GM18499 (cell line): ENCODE measurements around the gene NGLY1.

Source experiments
- ATAC-seq: cut with Tn5 transposase; IDR thresholded peaks from one replicate; pipeline ENCODE4 v1.9.1; 2021; ENCODE audit warnings: moderate number of reproducible peaks; ENCODE audit not compliant: insufficient read depth, unreplicated experiment

The NGLY1 gene

DNA sequence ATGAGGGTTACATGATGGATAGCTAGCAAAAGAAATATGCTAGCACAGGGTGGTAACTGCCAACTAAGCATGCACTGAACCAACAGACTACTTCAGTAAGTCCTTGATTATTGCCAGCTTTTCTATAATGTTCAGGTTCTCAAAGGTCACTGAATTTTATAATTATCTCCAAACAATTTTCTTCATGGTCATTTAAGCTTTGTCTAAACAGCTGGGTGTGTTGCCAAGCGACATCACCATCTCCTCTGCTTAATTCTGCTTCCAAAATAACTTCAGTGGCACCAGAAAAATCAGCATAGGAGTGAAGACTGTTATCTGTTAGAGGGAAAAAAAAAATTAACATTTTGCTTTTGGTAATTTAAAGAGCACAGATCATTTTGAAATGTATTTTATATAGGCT, 63.9 kb downstream of the NGLY1 start:
- ATAC-seq, result no peak

GRCh38 chr3:25713341-25713985, 69.8 kb downstream of the NGLY1 start:
- no peak for ATAC-seq

DNA sequence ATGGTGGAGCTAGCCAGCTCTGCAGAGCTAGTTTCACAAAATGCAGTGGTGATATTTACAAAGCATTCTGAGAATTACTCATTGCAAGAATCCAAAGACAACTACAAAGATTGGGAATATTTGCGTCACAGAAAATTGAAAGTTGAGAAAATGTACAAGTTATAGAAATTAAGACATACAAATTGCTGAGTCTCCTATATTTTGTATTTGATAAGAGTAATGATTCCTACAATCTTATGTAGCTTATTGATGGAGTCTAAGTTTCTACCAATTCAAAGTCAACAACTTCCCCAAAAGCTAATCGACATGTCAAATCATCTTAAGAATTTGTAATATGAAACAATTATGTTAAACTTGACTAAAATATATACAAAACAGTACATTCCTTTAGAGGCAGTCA, 72.2 kb downstream of the NGLY1 start:
- no peak for ATAC-seq

DNA sequence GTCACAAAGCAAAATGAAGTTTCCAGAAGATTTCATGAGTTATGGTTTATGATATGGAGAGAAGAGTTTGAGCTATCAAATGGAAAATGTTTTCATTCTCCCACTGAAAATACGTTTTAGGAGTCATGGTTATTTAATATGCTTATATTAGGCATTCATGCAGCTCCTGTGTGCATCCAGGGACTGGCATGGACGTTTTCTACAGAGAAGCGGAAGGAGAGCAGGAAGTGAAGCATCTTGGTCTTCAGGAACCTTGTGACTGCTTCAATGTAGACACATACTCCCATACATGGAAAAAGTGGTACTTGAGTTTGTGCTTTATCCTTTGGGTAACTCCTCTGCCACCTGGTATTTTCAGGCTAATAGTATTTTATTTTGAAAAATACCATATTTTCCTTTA, 75.2 kb downstream of the NGLY1 start:
- ATAC-seq, result no peak

- no peak for ATAC-seq
Observed at GRCh38 chr3:25707268-25707926, 75.8 kb downstream of the NGLY1 start.

- ATAC-seq, result no peak
Observed at GRCh38 chr3:25706213-25706612, 77.0 kb downstream of the NGLY1 start.

GRCh38 chr3:25697553-25697952, 85.7 kb downstream of the NGLY1 start:
- no peak for ATAC-seq

- no peak for ATAC-seq
Observed at GRCh38 chr3:25695731-25696420, 87.4 kb downstream of the NGLY1 start.

- no peak for ATAC-seq
Observed at GRCh38 chr3:25693238-25693637, 90.0 kb downstream of the NGLY1 start.

DNA sequence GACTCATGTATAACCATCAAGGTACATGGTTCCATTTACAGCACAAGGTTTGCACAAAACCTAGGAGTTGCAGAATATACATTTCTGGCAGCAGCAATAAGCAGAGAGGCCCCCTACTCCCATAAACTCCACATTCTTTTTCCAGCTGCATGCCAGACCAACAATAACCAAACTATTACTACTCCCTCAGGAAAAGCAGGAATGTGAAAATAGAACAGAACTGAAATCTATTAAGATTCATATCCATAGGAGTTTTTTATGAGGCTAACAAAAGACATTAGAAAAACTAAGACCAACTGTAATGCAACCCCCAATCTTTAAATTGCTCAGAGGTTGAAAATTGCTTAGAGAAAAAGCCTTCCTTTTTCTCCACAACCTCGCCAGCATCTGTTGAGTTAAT, 90.9 kb downstream of the NGLY1 start:
- ATAC-seq, result no peak

DNA sequence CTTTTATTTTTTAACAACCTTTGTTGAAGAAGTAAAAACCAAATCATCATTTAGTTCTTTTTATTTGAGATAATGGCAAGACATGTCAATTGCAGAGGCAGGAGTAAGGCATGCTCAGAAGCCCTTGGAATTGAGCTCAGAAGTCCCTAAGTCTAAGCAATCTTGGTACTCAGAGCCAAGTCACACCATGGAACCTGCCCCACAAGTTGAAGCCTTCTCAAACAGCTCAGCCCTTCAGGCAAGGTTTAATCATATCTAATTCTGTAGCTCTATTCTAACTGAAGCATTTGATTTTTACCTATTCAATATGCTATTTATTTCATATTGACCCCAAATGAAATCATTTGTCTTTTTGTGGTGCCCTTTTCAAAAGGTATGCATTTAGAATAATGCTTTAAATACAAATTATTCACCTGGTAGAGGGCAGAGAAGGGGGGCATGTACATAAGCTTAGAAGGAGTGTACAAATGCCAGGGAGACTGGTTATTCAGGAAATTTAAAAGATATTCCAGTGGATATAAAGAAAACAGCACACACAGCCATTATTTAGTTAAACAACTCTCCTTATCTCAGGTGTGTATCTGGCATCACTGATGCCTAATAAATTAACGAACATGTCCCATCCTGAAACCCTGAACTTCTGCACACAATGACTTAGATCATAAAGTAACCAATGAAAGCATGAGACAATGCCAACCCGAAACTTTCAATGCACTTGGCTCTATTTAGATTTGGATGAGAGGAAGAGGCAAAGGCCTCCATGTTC, 92.3 kb downstream of the NGLY1 start:
- ATAC-seq, result no peak

- no peak for ATAC-seq
Observed at GRCh38 chr3:25689226-25689625, 94.0 kb downstream of the NGLY1 start.

GRCh38 chr3:25687742-25688141, 95.5 kb downstream of the NGLY1 start:
- no peak for ATAC-seq

DNA sequence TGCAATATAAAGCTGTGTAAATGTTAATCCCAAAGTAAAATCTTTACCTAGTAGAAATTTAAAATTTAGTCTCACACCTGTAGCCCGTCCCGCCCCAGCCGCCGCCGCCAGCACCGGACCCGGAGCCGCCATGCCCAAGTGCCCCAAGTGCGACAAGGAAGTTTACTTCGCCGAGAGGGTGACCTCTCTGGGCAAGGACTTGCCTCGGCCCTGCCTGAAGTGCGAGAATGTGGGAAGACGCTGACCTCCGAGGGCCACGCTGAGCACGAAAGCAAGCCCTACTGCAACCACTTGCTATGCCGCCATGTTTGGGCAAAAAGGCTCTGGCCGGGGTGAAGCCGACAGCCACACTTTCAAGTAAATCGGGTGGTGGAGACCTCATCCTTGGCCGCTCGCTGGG, 96.5 kb downstream of the NGLY1 start:
- no peak for ATAC-seq

DNA sequence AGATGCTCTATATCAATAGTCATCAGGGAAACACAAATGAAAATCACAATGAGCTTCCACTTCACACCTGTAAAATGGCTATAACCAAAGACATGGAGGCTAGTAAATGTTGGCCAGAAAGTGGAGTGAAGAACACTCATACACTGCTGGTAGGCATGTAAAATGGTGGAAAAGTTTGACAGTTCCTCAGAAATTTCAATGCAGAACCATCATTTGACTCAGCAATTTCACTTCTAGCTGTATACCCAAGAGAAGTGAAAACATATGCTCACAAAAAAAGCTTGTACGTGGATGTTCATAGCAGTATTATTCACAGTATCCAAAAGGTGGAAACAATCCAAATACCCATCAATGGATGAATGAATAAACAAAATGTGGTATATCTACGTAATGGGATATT, 99.4 kb downstream of the NGLY1 start:
- no peak for ATAC-seq

- no peak for ATAC-seq
Observed at GRCh38 chr3:25683410-25683809, 99.8 kb downstream of the NGLY1 start.

DNA sequence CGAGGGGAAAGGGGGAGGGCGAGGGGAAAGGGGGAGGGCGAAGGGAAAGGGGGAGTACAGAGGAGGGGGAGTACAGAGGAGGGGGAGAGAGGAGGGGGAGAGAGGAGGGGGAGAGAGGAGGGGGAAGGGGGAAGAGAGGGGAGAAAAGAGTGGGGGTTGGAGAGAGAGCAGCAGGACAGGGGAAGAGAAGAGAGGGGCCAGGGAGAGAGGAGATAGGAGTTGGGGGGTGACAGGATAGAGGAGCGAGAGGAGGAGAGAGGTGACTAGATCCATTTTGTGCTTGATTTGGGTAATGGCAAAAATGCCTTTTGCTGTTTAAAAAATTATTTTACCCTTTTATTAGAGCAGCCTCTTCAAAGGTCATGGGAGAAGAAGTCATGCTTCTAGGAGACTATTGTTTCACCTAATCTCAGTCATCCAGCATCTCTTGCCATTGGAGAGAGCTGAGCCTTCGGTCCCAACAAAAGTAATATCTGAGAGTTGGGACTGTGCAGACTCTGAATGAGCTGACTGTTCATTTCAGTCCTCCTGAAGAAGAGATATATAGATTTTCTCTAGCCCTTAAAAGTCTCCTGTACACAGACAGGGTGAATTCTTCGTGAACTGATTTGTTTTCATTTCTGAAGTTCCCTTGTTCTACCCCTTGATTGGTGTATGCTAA, 103.5 kb downstream of the NGLY1 start:
- ATAC-seq, result no peak

- ATAC-seq, result no peak
Observed at GRCh38 chr3:25679166-25679565, 104.1 kb downstream of the NGLY1 start.

DNA sequence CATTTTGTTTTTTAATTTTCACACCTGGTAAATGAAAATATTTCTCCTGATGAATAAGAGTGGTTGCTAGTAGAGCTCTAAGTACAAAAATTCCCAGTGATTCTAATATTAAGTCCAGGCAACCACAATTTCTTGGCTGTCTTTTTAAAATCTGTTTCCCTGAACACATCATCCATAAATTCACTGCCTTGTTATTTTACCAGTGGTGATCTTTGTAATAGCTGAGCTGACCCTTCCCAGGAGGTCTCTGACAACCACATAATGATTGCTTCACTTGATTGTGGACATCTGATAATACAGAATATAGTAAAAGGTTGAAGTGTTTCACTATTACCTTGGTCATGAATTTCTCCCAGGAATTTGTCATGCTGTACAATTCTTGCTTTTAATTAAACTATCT, 104.7 kb downstream of the NGLY1 start:
- no peak for ATAC-seq

GRCh38 chr3:25677121-25677520, 106.1 kb downstream of the NGLY1 start:
- no peak for ATAC-seq
